Measurements from ENCODE around the gene PIGR.

DNA sequence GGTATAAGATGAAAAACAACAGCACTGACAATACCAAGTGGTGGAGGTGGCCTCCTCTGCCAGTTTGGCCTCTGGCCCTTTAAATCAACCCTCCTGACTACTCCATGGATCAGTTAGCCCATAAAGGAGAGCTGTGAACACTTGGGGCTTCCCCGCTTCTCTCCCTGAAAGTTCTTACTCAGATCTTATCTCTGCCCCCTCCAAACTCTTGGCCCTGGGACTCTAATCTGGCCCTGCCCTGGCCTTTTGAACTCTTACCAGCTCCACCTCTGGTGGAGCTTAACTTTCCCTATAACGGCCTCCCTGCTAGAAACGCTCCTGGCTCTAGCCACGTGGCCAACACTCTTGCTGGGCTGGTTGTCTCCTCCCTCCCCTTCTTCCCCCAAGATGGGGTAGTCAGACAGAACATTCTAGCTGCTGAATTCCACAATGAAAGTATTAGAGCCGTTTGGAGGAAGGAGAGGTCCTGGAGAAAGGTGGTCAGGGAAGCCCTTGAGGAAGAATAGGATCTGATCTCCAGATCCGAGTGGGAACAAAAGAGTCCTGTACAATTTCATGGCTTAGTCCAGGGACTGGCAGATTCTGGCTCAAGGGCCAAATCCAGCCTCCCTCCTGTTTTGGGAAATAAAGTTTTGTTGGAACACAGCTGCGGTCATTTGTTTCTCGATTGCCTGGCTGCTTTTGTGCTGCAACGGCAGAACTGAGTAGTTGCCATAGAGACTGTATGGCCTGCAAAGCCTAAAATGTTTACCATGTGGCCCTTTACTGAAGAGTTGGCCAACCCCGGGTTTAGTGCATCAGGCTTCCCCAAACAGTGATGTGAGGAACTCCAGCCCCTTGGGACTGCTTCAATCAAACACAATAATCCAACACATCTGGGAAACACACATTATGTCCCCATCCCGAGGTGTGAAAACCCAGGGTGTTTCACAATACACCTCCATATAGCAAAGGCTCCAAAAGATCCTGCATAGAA lies 9.5 kb upstream of the PIGR start:
- TF ChIP-seq CTCF (IDR thresholded peaks at IDR 0.05; ENCODE audit: poor library complexity, severe bottlenecking) (no peak), POLR2AphosphoS5 (IDR thresholded peaks at IDR 0.05) (no peak), RAD21 (conservative IDR thresholded peaks at IDR 0.05) (no peak), EZH2 (IDR thresholded peaks at IDR 0.05; ENCODE audit: borderline replicate concordance, insufficient read depth, low read length, poor library complexity, severe bottlenecking) (no peak)

Data from neural cell (in vitro differentiated cells).